GM19397 (cell line): ENCODE measurements around the gene NOX5.
"Not testable (repeated sequence)": the region's sequence is repeated elsewhere in the genome, so short reads cannot be mapped to it uniquely, and the experiment has no call there.

ENCODE experiments used
- ATAC-seq: cut with Tn5 transposase; IDR thresholded peaks from one replicate; pipeline ENCODE4 v1.9.1; 2021; ENCODE audit warnings: mild to moderate bottlenecking, moderate library complexity; ENCODE audit not compliant: unreplicated experiment

NOX5 gene

GRCh38 chr15:69055251-69055650, 40.8 kb downstream of the NOX5 start:
- no peak for ATAC-seq

GRCh38 chr15:69056365-69056764, 41.9 kb downstream of the NOX5 start:
- no peak for ATAC-seq

GRCh38 chr15:69058830-69059556, 44.5 kb downstream of the NOX5 start:
- no peak for ATAC-seq

- no peak for ATAC-seq
These were observed 45.1 kb downstream of the NOX5 start for GRCh38 chr15:69059557-69059943.

- ATAC-seq = no peak
These were observed 45.6 kb downstream of the NOX5 start for GRCh38 chr15:69060041-69060481.

GRCh38 chr15:69060744-69061143, 46.2 kb downstream of the NOX5 start:
- no peak for ATAC-seq

GRCh38 chr15:69061414-69061842, 46.9 kb downstream of the NOX5 start:
- ATAC-seq = no peak

- no peak for ATAC-seq
These were observed 50.2 kb downstream of the NOX5 start for GRCh38 chr15:69064649-69065048.

- no peak for ATAC-seq
These were observed 51.8 kb downstream of the NOX5 start for GRCh38 chr15:69066007-69066995.

GRCh38 chr15:69067296-69067695, 52.8 kb downstream of the NOX5 start:
- no peak for ATAC-seq

GRCh38 chr15:69068157-69068556, 53.7 kb downstream of the NOX5 start:
- no peak for ATAC-seq

GRCh38 chr15:69069290-69069689, 54.8 kb downstream of the NOX5 start:
- ATAC-seq = not testable (repeated sequence)

- no peak for ATAC-seq
These were observed 55.5 kb downstream of the NOX5 start for GRCh38 chr15:69069996-69070395.

- no peak for ATAC-seq
These were observed 55.9 kb downstream of the NOX5 start for GRCh38 chr15:69070396-69070795.

- ATAC-seq = no peak
These were observed 56.8 kb downstream of the NOX5 start for GRCh38 chr15:69071260-69071659.

GRCh38 chr15:69072906-69073305, 58.4 kb downstream of the NOX5 start:
- ATAC-seq = no peak

GRCh38 chr15:69074001-69074842, 59.7 kb downstream of the NOX5 start:
- no peak for ATAC-seq

GRCh38 chr15:69074843-69075224, 60.3 kb downstream of the NOX5 start:
- ATAC-seq = no peak

- no peak for ATAC-seq
These were observed 60.9 kb downstream of the NOX5 start for GRCh38 chr15:69075440-69075839.

GRCh38 chr15:69076756-69077155, 62.3 kb downstream of the NOX5 start:
- no peak for ATAC-seq

- no peak for ATAC-seq
These were observed 64.1 kb downstream of the NOX5 start for GRCh38 chr15:69078638-69079037.
